ENCODE data around the gene CAGE1. TPM values are rescaled to one million over a fixed set of nuclear protein-coding genes. Genes with fewer than 3 reads are reported as not detected.

The CAGE1 gene
- total RNA-seq, 2 donors from 2014 or later, result 0.16 to 0.30 TPM

DNA sequence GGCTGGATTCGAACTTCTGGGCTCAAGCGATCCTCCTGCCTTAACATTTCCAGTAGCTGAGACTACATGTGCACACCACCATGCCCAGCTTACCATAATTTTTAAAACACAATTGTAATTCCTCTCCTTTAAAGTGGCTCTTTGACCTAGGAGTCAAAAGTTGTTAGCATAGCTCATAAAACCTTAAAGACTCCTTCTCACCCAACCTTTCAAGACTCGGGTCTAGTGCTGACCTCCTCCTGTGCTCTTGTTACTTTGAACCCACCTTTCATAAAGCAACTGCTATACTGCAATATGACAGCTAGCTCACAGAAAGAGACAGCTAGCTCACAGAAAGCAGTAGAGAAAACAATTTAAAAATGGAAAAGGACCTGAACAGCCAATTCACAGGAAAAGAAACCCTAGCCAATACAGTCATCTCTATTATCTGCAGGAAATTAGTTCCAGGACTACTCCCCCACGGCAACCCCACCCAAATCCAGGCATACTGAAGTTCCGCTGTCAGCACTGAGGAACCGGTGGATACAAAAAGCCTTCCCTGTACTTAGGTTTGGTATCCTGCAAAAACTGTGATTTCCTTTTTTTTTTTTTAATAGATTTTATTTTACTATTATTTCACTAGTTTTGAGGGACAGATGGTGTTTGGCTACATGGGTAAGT, 96.8 kb downstream of the CAGE1 start:
- H3K27ac Mint-ChIP-seq, result peak overlapping the region; percentile 48
- no peak overlapping the region for H3K4me3 Mint-ChIP-seq
- no peaks in the 10 kb centered on the region for H3K9me3 Mint-ChIP-seq
- no peaks in the 10 kb centered on the region for H3K4me1 Mint-ChIP-seq
- H3K36me3 Mint-ChIP-seq (ENCODE audit: low read depth), result peaks cover 91% of the 10 kb centered on the region
- H3K27me3 Mint-ChIP-seq, result no peaks in the 10 kb centered on the region
- no peak for ATAC-seq (replicated peaks)

DNA sequence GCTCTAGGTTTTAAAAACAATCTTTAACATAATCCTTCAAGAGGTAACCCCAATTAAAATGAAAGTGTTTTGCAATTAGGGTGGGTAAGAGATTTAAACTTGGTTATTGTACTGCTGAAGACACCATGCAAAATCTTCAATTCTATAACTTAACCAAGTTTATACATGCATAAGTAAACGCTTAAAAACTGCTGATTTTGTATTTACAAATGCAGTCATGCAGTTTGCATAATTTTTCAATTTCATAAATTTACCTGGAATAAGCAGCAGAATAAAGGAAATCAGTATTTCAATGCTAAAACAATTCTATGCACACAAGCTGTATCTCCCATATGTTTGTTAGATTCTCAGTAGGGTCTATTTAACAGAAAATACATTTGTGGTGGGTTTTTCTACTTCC, 99.5 kb downstream of the CAGE1 start:
- H3K27me3 Mint-ChIP-seq, result no peaks in the 10 kb centered on the region
- ATAC-seq (replicated peaks), result no peak
- H3K4me1 Mint-ChIP-seq, result no peaks in the 10 kb centered on the region
- peaks cover 91% of the 10 kb centered on the region for H3K36me3 Mint-ChIP-seq (ENCODE audit: low read depth)
- no peak overlapping the region for H3K27ac Mint-ChIP-seq
- no peak overlapping the region for H3K4me3 Mint-ChIP-seq
- no peaks in the 10 kb centered on the region for H3K9me3 Mint-ChIP-seq

DNA sequence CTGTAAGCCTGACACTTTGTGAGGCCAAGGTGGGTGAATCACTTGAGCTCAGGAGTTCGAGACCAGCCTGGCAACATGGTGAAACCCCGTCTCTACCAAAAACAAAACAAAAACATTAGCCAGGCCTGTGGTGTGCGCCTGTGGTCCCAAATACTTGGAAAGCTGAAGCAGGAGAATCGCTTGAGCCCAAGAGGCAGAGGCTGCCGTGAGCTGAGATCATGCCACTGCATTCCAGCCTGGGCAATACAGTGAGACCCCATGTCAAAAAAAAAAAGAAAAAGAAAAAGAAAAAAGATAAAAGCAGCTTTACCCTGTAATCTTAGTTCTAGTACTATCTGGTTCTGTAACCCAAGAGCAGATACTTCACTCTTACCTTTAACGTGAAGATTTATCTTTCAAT, 104.1 kb downstream of the CAGE1 start:
- H3K4me1 Mint-ChIP-seq, result peaks cover 15% of the 10 kb centered on the region
- no peaks in the 10 kb centered on the region for H3K9me3 Mint-ChIP-seq
- no peak overlapping the region for H3K4me3 Mint-ChIP-seq
- ATAC-seq (replicated peaks), result no peak
- peaks cover 76% of the 10 kb centered on the region for H3K36me3 Mint-ChIP-seq (ENCODE audit: low read depth)
- H3K27ac Mint-ChIP-seq, result no peak overlapping the region
- H3K27me3 Mint-ChIP-seq, result no peaks in the 10 kb centered on the region

DNA sequence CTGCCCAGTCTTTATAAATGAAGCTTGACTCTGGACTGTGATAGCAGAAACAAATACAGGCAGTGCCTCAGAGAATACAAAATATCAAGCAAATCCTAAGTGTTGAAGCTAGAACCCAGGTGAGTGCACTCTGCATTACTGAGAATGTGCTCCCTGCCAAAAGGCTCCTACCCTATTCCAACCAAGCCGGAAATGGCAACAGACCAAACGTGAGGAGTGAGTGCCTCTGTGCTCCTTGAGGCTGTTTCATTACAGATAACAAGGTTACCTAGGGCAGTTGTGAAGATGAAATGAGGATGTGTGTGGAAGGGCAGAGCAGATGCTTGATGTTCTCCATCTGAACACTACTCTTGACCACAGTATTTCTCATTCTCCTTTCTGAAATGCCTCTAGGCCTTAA, 105.9 kb downstream of the CAGE1 start:
- Mint-ChIP-seq H3K4me3 (no peak overlapping the region), H3K36me3 (ENCODE audit: low read depth) (peaks cover 59% of the 10 kb centered on the region), H3K27ac (no peak overlapping the region), H3K9me3 (no peaks in the 10 kb centered on the region), H3K4me1 (peaks cover 15% of the 10 kb centered on the region), H3K27me3 (no peaks in the 10 kb centered on the region)
- no peak for ATAC-seq (replicated peaks)

DNA sequence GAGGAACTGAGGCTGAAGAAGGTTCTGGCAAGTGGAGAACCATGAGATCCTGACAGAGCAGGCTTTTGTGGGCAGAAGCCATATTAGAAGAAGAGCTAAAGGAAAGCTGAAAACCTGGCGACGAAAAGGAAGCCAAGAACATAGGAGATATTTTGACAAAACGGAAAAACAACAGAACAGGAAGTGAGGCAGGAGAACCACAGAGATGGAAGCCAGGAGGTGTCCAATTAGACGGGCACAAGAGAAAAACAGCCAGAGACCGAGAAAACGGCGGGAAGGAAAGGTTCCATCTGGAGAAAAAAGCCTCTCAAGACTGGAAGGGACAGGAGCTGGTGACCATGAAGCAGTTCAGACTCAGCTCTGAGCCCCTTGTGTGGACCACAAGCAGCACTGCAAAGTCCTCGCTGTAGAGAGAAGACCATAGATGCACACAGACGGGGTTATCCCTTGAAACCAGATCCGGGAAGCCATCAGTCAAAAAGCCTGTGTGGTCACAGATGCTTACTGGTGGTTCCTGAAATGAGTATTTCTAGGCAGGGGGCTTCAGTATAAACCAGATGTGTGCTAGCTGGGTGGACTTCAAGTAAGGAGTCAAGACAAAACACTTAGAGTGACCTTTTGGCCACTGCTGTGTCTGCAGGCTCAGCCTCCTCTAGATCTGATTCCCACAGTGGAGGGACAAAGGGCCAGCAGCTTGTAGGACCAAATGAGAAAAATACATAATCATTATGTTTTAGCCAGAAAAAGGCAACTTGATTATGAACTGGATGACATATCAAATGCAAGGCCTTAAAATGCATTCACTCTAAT, 107.2 kb downstream of the CAGE1 start:
- Mint-ChIP-seq H3K27me3 (no peaks in the 10 kb centered on the region), H3K4me3 (peak overlapping the region; percentile 52), H3K4me1 (peaks cover 15% of the 10 kb centered on the region), H3K27ac (peak overlapping the region; percentile 87), H3K36me3 (ENCODE audit: low read depth) (peaks cover 45% of the 10 kb centered on the region), H3K9me3 (no peaks in the 10 kb centered on the region)
- peak; percentile 78 for ATAC-seq (replicated peaks)

Other genes starting within 250 kb of the CAGE1 start
- 100 to 1,000 TPM; 101 to 157 TPM for gene SSR1, start 76.5 kb downstream of the CAGE1 start, total RNA-seq
- 10 to 100 TPM; 23.4 to 48.9 TPM for gene RIOK1, start 66 bp upstream of the CAGE1 start, total RNA-seq
- gene DSP, start 151.9 kb upstream of the CAGE1 start, total RNA-seq, result under 1 TPM in 1 of 2 donors, not detected in 1; 0.05 TPM
- gene SNRNP48, start 200.5 kb upstream of the CAGE1 start, total RNA-seq, result 10 to 100 TPM; 16.9 to 17.7 TPM

Measured in activated T-helper 17 cell treated with anti-CD3 and anti-CD28 coated beads, Interleukin-2, amount 50 U/mL, for 72 hours (primary cell).